GM18907 (cell line): ENCODE data around the gene GNG7.
"Not testable (repeated sequence)": the region's sequence is repeated elsewhere in the genome, so short reads cannot be mapped to it uniquely, and the experiment has no call there.

ENCODE experiments used
- ATAC-seq: cut with Tn5 transposase; IDR thresholded peaks from one replicate; pipeline ENCODE4 v1.9.1; 2021; ENCODE audit warnings: mild to moderate bottlenecking, moderate library complexity; ENCODE audit not compliant: unreplicated experiment

Gene GNG7

GRCh38 chr19:2519482-2519881 is 183.0 kb downstream of the GNG7 start:
- ATAC-seq = no peak

DNA sequence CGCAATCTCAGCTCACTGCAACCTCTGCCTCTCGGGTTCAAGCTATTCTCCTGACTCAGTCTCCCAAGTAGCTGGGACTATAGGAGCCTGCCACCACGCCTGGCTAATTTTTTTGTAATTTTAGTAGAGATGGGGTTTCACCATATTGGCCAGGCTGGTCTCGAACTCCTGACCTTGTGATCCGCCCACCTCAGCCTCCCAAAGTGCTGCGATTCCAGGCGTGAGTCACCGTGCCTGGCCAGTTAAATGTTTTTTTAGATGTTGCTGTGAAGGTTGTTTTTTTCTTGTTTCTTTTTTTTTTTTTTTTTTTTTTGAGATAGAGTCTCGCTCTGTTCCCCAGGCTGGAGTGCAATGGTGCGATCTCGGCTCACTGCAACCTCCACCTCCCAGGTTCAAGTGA is 183.6 kb downstream of the GNG7 start:
- not testable (repeated sequence) for ATAC-seq

DNA sequence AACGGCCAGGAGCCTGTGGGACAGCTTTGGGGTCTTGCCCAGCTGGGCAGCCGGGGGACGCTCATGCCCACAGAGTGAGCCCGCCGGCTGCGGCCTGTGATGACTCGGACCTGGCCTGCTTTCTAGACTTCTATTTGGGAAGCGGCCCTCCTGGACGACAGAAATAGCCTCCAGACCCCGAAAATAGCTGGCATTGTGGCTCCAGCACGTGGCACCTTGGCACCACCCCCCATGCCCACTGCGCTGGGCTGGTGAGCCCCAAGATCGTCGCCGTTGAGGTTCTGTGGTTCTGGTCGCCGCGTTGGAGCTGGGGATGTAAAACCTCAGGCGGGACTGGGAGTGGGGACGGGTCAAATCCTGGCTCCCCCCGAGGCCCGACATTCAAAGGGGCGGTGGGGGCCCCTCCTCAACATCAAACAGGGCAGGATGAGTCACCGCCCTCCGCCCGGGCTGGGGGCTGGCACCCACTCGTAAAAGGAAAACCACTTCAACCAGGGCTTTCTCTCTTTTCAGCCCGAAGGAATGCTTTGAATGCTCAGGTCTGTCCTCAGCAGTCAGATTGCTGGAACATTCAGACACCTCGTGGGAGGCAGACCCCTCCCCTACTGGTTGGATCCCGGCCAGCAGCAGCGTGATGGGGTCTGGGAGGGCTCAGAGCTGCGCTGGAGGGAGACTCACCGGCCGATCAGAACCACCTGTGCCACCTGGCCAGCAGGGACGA is 184.5 kb downstream of the GNG7 start:
- no peak for ATAC-seq

DNA sequence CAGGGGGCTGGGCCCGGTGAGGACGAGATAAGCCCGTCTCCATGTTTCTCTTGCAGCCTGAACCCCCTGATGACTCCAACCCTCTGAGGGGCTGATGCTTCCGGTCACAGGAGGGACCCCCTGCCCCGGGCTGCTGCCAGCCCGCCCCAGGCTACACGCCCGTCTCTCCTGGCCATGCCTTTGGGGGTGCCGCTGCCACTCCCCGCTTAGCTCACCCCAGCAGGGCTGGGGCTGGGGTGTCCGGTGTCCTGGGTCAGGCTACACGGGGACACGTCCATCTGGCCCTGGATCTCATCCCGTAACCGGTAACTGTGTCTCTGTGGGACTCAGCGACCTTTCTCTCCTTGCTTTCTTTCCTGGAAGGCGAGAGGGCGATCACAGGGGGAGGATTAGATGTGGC is 185.8 kb downstream of the GNG7 start:
- ATAC-seq = no peak

DNA sequence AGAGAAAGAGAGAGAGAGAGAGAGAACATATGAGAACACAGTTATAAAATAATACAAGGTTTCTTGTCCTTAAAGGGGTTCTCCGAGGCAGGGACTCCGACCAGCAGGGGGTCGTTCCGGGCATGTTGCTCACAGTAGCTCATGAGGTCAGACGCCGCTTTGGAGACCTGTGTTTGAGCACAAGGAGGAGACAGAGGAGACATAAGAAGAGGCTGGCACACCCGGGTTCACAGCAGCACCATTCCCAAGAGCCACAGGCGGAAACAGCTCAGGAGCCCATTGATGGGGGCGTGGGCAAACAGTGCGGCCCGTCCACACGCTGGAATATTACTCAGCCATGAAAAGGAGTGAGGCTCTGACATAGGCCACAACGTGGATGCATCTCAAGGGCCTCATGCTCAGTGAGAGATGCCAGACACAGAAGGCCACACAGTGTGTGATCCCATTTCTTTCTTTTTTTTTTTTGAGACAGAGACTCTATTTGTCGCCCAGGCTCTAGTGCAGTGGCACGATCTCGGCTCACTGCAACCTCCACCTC is 187.4 kb downstream of the GNG7 start:
- ATAC-seq = no peak

GRCh38 chr19:2512523-2513431 is 189.7 kb downstream of the GNG7 start:
- no peak for ATAC-seq

- ATAC-seq = no peak
These were observed 190.5 kb downstream of the GNG7 start for GRCh38 chr19:2511991-2512390.

GRCh38 chr19:2511570-2511969 is 190.9 kb downstream of the GNG7 start:
- ATAC-seq = no peak

DNA sequence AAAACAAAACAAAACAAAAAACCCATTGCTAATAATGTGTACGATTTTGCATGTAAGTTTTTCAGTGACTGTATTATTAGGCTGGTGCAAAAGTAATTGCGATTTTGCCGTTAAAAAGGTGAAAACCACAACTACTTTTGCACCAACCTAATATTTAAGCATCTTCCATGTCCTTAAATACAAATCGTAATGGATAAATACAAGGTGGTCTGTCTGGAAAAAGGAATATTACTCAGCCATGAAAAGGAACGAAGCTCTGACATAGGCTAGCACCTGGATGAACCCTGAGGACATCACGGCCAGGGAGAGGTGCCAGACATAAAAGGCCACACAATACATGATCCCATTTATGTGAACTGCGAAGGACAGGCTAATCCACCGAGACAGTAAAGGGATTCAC is 193.4 kb downstream of the GNG7 start:
- no peak for ATAC-seq

DNA sequence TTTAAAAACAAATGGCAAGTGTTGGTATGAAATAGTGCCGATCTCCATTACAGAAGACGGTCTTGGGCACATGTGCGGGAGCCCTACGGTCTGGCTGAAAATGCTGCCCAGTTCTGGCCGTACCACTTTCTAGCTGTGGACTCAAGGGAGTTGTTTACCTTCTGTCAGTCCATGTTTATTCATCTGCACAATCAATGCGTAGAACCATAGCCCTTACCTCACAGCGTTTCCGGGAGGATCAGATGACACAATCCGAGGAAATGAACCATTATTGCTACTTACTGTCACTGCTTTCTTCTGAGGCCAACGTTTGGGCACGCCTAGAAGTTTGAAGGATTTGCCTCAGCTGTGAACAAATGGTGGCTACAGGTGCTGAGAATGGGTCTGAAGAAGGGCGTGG is 195.4 kb downstream of the GNG7 start:
- ATAC-seq = no peak

GRCh38 chr19:2506656-2507055 is 195.8 kb downstream of the GNG7 start:
- ATAC-seq = not testable (repeated sequence)

GRCh38 chr19:2503521-2504109 is 198.9 kb downstream of the GNG7 start:
- ATAC-seq = no peak

DNA sequence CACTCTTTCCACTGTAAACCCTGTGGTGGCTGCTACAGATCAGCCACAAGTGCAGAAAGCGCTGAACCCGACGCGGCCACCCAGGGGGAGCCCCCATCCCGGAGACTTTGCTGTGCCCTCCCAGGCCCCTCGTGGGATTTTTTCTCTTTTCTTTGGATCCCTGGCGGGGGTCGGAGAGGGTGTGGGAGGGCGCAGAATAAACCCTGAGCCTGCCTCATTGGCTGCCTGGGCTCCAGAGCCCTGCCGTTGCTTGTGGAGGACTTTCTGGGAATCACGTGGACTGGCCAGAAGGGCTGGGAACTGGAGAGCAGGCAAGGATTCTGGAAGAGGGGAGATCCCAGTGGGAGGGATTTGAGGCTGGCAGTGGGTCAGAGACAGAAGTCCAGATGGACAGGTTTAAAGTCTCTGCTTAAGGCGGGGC is 201.6 kb downstream of the GNG7 start:
- ATAC-seq = no peak

DNA sequence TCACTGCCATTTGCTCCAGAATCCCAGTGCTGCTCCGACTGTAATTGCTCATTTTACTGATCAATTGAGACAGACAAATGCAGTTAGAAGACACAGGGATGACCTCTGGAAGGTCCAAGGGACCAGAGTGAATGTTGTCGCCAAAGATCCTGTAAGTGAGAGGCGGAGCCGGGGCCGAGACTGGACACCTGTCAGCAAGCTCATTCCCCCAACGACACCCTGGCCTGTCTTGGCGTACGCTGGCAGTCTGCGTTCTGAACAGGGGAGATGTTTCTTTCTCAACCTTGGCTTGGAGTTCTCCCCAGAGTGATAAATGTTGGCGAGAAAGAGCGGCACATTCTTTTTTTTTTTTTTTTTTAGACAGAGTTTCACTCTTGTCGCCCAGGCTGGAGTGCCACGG is 202.3 kb downstream of the GNG7 start:
- no peak for ATAC-seq

DNA sequence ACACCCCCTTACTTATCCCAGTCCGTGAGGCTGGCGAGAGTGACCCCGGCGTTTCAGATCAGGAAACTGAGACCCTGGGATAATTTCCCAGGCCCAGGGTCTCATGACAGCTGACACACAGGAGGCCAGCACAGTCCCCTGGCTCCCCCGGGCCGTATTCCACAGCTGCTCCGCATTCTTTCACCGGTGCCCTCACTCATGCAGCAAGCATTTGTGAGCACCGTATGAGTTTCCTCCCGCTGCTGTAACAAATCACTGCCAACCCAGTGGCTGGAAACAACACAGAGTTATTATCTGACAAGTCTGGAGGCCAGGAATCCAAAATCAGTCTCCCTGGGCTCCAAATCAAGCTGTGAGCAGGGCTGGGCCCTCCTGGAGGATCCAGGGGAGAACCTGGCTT is 205.3 kb downstream of the GNG7 start:
- ATAC-seq = no peak

DNA sequence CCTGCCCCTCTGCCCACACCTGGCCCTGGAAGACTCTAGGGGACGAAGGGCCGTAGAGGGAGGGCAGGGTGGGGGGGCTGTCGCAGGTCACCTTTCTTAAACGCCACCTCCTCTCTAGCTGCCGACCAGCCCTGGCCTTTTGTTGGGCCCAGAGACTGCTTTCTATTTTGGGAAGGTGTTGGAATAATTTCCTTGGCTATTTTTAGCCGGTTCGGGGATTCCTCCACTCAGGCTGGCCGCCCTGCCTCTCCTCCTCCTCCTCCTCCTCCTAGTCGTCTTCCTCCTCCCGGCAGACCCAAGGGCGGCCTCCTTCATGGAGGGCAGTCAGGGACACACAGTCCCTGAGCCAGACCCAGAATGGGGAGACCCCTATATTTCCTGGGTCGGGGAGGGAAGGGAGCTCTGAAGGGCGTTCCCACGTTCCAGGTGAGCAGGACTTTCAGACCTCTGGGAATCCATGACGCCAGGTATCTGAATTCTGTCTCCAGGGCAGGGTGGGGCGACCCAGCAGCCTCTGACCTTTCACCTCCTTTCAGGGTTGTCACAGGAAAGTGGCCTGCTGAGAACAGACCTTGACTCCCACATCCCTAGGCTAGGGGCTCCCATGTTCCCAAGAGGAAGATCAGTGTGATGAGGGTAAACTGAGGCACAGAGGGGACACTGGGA is 206.7 kb downstream of the GNG7 start:
- ATAC-seq = no peak

DNA sequence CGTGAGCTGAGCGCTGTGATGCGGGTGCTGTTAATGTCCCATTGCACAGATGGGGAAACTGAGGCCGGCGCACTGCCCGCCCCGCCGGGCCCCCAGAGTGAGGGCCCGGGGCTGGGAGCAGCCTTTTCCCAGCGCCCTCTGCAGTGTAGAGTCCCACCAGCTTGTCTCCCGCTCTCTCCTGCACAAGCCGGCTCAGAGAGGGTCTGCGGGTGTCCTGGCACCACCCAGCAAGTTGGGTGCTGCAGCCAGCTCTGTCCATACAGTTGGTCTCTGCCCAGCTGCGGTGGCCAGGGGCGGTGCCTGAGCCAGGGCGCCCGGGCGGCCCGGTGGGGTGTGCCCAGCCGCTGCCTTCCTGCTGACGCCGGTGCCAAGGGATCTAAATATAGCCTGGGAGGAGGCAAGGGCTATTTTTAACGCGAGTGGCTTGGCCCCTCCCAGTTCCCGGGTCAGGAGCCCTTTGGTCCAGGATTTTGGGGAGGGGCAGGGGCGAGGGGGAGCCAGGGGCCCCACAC is 207.3 kb downstream of the GNG7 start:
- no peak for ATAC-seq

- no peak for ATAC-seq
These were observed 207.9 kb downstream of the GNG7 start for GRCh38 chr19:2494447-2495129.

- ATAC-seq = no peak
These were observed 208.4 kb downstream of the GNG7 start for GRCh38 chr19:2494084-2494446.

- ATAC-seq = not testable (repeated sequence)
These were observed 209.0 kb downstream of the GNG7 start for GRCh38 chr19:2493448-2493847.
